Left lung (tissue), 10 donors: ENCODE data around the gene RAPGEF1. TPM values are rescaled to one million over a fixed set of nuclear protein-coding genes. Genes with fewer than 3 reads are reported as not detected.
A peak's percentile ranks its signal among the peaks of the same experiment; 100 is the strongest.
"Not testable (repeated sequence)": the region's sequence is repeated elsewhere in the genome, so short reads cannot be mapped to it uniquely, and the experiment has no call there.

ENCODE experiments used
- ATAC-seq: fragments of 200-7000 bp; cut with Tn5 transposase; one replicate; pipeline ENCODE4 v1.9.1; 2020; ENCODE audit warnings: moderate library complexity
- DNase-seq, 4 donors: peaks; one replicate each; pipeline ENCODE4 v3.0.0-alpha.2; 2013 to 2020
- H3K27ac ChIP-seq, 2 donors: fragments of 200-600 bp; sonication (generic) in 1 of 2; one replicate each; pipeline versions ENCODE4 v1.5.0 to v1.8.0; 2020 to 2021
- H3K27me3 ChIP-seq, 2 donors: fragments of 200-600 bp; sonication (generic) in 1 of 2; one replicate each; pipeline versions ENCODE4 v1.5.0 to v1.8.0; 2020 to 2021
- H3K36me3 ChIP-seq, 2 donors: fragments of 200-600 bp; sonication (generic) in 1 of 2; one replicate each; pipeline versions ENCODE4 v1.5.0 to v1.8.0; 2020 to 2021
- H3K4me1 ChIP-seq, 2 donors: fragments of 200-600 bp; one replicate each; pipeline ENCODE4 v1.8.0; 2021
- H3K4me3 ChIP-seq, 2 donors: fragments of 200-600 bp; sonication (generic) in 1 of 2; one replicate each; pipeline versions ENCODE4 v1.5.0 to v1.8.0; 2020 to 2021; ENCODE audit warnings: mild to moderate bottlenecking in 1 of 2
- H3K9me3 ChIP-seq, 2 donors: fragments of 200-600 bp; sonication (generic) in 1 of 2; one replicate each; pipeline versions ENCODE4 v1.5.0 to v1.8.0; 2020 to 2021
- CTCF ChIP-seq, 2 donors: fragments of 200-600 bp; sonication (generic) in 1 of 2; IDR thresholded peaks; one replicate each; pipeline versions ENCODE4 v1.5.0 to v1.8.0; 2021; ENCODE audit warnings: antibody characterized with exemption in 2 of 2
- intact Hi-C, 2 donors: fragments of 100-400 bp; cut with DNase I; formaldehyde crosslinking; loops; one replicate each; pipeline versions ENCODE4 v1.11.2 to v1.14.2; 2022
- polyA plus RNA-seq, 6 donors: library from polyadenylated mRNA; unstranded; fragments of 120-200 nt; gene quantifications; one replicate each; pipeline ENCODE4 v1.2.1, GENCODE V29; 2013; ENCODE audit not compliant: insufficient read length in 6 of 6
- total RNA-seq, 2 donors: library from RNA; stranded (reverse); fragmentation: NEBNext Ultra II Directional; extraction: Animal tissue kit (Norgen Biotek cat#: 25700); gene quantifications; one replicate each; pipeline ENCODE4 v1.2.1, GENCODE V29; 2021
- donor health status: DM: no; HTN: yes; CAD: no.
- donor health status: DM: no; HTN: no; CAD: no.

Gene RAPGEF1
- total and polyA plus RNA-seq, 8 donors = 37.5 to 112 (median 45.6) TPM

GRCh38 chr9:131658377-131659129 is 81.3 kb downstream of the RAPGEF1 start:
- no peak for DNase-seq
- H3K27me3 ChIP-seq = no peaks in the 10 kb centered on the region
- H3K4me3 ChIP-seq = no peak overlapping the region
- intact Hi-C loops = no loop called here
- H3K9me3 ChIP-seq = no peaks in the 10 kb centered on the region
- no peaks in the 10 kb centered on the region for H3K36me3 ChIP-seq
- TF ChIP-seq CTCF (IDR thresholded peaks at IDR 0.05) = no peak
- ATAC-seq = peak; percentile 45
- H3K27ac ChIP-seq = peak overlapping the region; percentile 34 to 91
- peaks cover 21 to 85% of the 10 kb centered on the region in 2 donors for H3K4me1 ChIP-seq

GRCh38 chr9:131657940-131658339 is 81.9 kb downstream of the RAPGEF1 start:
- ATAC-seq (no peak), DNase-seq (no peak)
- H3K27me3 ChIP-seq = no peaks in the 10 kb centered on the region
- H3K9me3 ChIP-seq = no peaks in the 10 kb centered on the region
- H3K27ac ChIP-seq = peak overlapping the region; percentile 34 to 91
- peaks cover 21 to 86% of the 10 kb centered on the region in 2 donors for H3K4me1 ChIP-seq
- H3K4me3 ChIP-seq = no peak overlapping the region
- H3K36me3 ChIP-seq = no peaks in the 10 kb centered on the region
- TF ChIP-seq CTCF (IDR thresholded peaks at IDR 0.05) = no peak
- intact Hi-C loops = no loop called here

- no peaks in the 10 kb centered on the region for H3K9me3 ChIP-seq
- intact Hi-C loops = no loop called here
- DNase-seq (no peak), ATAC-seq (no peak)
- no peaks in the 10 kb centered on the region for H3K36me3 ChIP-seq
- peaks cover 21 to 86% of the 10 kb centered on the region in 2 donors for H3K4me1 ChIP-seq
- no peak overlapping the region for H3K4me3 ChIP-seq
- H3K27ac ChIP-seq = peak overlapping the region in 1 of 2 donors; percentile 91
- TF ChIP-seq CTCF (IDR thresholded peaks at IDR 0.05) = no peak
- no peaks in the 10 kb centered on the region for H3K27me3 ChIP-seq
Measured at GRCh38 chr9:131657456-131657855, 82.4 kb downstream of the RAPGEF1 start.

- no peak for TF ChIP-seq CTCF (IDR thresholded peaks at IDR 0.05)
- ATAC-seq (no peak), DNase-seq (no peak)
- H3K9me3 ChIP-seq = no peaks in the 10 kb centered on the region
- H3K4me3 ChIP-seq = no peak overlapping the region
- intact Hi-C loops = no loop called here
- peak overlapping the region; percentile 66 to 91 for H3K27ac ChIP-seq
- peaks cover 21 to 86% of the 10 kb centered on the region in 2 donors for H3K4me1 ChIP-seq
- H3K27me3 ChIP-seq = no peaks in the 10 kb centered on the region
- no peaks in the 10 kb centered on the region for H3K36me3 ChIP-seq
Measured at GRCh38 chr9:131657037-131657377, 82.9 kb downstream of the RAPGEF1 start.

GRCh38 chr9:131656356-131657036 is 83.4 kb downstream of the RAPGEF1 start:
- peak; percentile 81 for ATAC-seq
- DNase-seq = peak in 3 of 4 donors; percentile 31 to 94 (median 92)
- peaks cover 21 to 86% of the 10 kb centered on the region in 2 donors for H3K4me1 ChIP-seq
- intact Hi-C loops = no loop called here
- no peaks in the 10 kb centered on the region for H3K9me3 ChIP-seq
- peak overlapping the region; percentile 73 to 91 for H3K27ac ChIP-seq
- H3K4me3 ChIP-seq = no peak overlapping the region
- TF ChIP-seq CTCF (IDR thresholded peaks at IDR 0.05) = no peak
- no peaks in the 10 kb centered on the region for H3K27me3 ChIP-seq
- H3K36me3 ChIP-seq = no peaks in the 10 kb centered on the region

GRCh38 chr9:131654369-131654768 is 85.5 kb downstream of the RAPGEF1 start:
- H3K27me3 ChIP-seq, H3K4me3 ChIP-seq, intact Hi-C loops, ATAC-seq, H3K36me3 ChIP-seq, DNase-seq, H3K9me3 ChIP-seq: not testable (repeated sequence)
- H3K27ac ChIP-seq = peak overlapping the region; percentile 73 to 91
- H3K4me1 ChIP-seq = peaks cover 27 to 92% of the 10 kb centered on the region in 2 donors
